Measurements from ENCODE around the gene FUT2. TPM values are rescaled to one million over a fixed set of nuclear protein-coding genes. Genes with fewer than 3 reads are reported as not detected.
"Not testable (repeated sequence)": the region's sequence is repeated elsewhere in the genome, so short reads cannot be mapped to it uniquely, and the experiment has no call there.

FUT2 gene
- total and polyA plus RNA-seq, 12 donors: 0.03 to 0.24 TPM; not detected in 10

- intact Hi-C loops (cut with DNase I): no loop called here
- Histone ChIP-seq H3K4me1 (replicated peaks in 1 of 2) (no peaks in the 10 kb centered on the region), H3K4me3 (no peak overlapping the region), H3K36me3 (replicated peaks in 1 of 2) (no peaks in the 10 kb centered on the region), H3K9me3 (replicated peaks in 1 of 3) (no peaks in the 10 kb centered on the region), H3K27me3 (no peaks in the 10 kb centered on the region), H3K27ac (no peak overlapping the region)
- DNase-seq: no peak
- TF ChIP-seq CTCF (IDR thresholded peaks at IDR 0.05) (no peak), POLR2A (IDR thresholded peaks at IDR 0.05) (no peak)
- WGBS, 4 donors: 64 to 78% (median 73%) methylated on average over 9 of the region's 9 CpGs
These were observed 10.2 kb upstream of the FUT2 start for GRCh38 chr19:48685583-48685982.

- Histone ChIP-seq H3K27ac (no peak overlapping the region), H3K36me3 (replicated peaks in 1 of 2) (no peaks in the 10 kb centered on the region), H3K27me3 (no peaks in the 10 kb centered on the region), H3K4me1 (replicated peaks in 1 of 2) (no peaks in the 10 kb centered on the region), H3K9me3 (replicated peaks in 1 of 3) (no peaks in the 10 kb centered on the region), H3K4me3 (no peak overlapping the region)
- TF ChIP-seq POLR2A (IDR thresholded peaks at IDR 0.05): no peak
- no peak for TF ChIP-seq CTCF (IDR thresholded peaks at IDR 0.05)
- WGBS, 4 donors: 42 to 53% (median 48%) methylated on average over 3 of the region's 3 CpGs
- peak in 2 of 7 donors; percentile 52 to 69 for DNase-seq
- intact Hi-C loops (cut with DNase I): no loop called here
These were observed 9.7 kb upstream of the FUT2 start for GRCh38 chr19:48686088-48686487.

- intact Hi-C loops (cut with DNase I); H3K36me3 ChIP-seq (replicated peaks in 1 of 2); H3K4me1 ChIP-seq (replicated peaks in 1 of 2); DNase-seq; H3K4me3 ChIP-seq; H3K9me3 ChIP-seq (replicated peaks in 1 of 3); H3K27me3 ChIP-seq; H3K27ac ChIP-seq: not testable (repeated sequence)
- 91 to 97% (median 96%) methylated on average over 6 to 7 of the region's 7 CpGs for WGBS, 4 donors
These were observed 9.1 kb upstream of the FUT2 start for GRCh38 chr19:48686637-48687036.

DNA sequence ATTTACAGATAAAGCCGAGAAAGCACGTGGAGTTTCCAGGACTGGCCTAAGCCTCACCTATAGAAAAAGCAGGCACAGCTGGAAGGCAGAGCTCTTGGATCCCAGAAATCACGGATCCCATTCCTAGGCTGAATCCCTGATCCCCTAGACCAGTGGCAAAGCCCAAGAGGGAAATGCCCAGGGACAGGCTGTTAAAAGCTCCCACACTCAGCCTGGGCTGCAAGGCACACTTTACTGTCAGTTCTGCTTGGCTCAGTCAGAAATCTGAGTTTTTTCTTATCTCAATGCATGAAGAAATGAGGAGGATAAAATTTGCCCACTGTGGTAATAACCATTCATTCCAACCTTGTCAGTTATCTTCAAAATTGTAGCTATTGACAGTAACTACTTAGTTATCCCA is 8.0 kb upstream of the FUT2 start:
- 91 to 96% (median 94%) methylated on average over 2 to 3 of the region's 3 CpGs for WGBS, 4 donors
- intact Hi-C loops (cut with DNase I): no loop called here
- Histone ChIP-seq H3K36me3 (replicated peaks in 1 of 2) (no peaks in the 10 kb centered on the region), H3K27ac (no peak overlapping the region), H3K4me3 (no peak overlapping the region), H3K4me1 (replicated peaks in 1 of 2) (no peaks in the 10 kb centered on the region), H3K27me3 (no peaks in the 10 kb centered on the region), H3K9me3 (replicated peaks in 1 of 3) (no peaks in the 10 kb centered on the region)
- no peak for TF ChIP-seq POLR2A (IDR thresholded peaks at IDR 0.05)
- no peak for TF ChIP-seq CTCF (IDR thresholded peaks at IDR 0.05)
- no peak for DNase-seq

GRCh38 chr19:48689449-48689848 is 6.3 kb upstream of the FUT2 start:
- no peak overlapping the region for H3K4me3 ChIP-seq
- H3K27me3 ChIP-seq: no peaks in the 10 kb centered on the region
- DNase-seq: no peak
- 51 to 62% (median 58%) methylated on average over 7 of the region's 7 CpGs for WGBS, 4 donors
- intact Hi-C loops (cut with DNase I): no loop called here
- H3K36me3 ChIP-seq (replicated peaks in 1 of 2): no peaks in the 10 kb centered on the region
- TF ChIP-seq POLR2A (IDR thresholded peaks at IDR 0.05): no peak
- no peak for TF ChIP-seq CTCF (IDR thresholded peaks at IDR 0.05)
- no peaks in the 10 kb centered on the region for H3K4me1 ChIP-seq (replicated peaks in 1 of 2)
- H3K27ac ChIP-seq: no peak overlapping the region
- no peaks in the 10 kb centered on the region for H3K9me3 ChIP-seq (replicated peaks in 1 of 3)

GRCh38 chr19:48693629-48694028 is 2.1 kb upstream of the FUT2 start:
- H3K36me3 ChIP-seq (replicated peaks in 1 of 2); H3K4me3 ChIP-seq; H3K27me3 ChIP-seq; H3K9me3 ChIP-seq (replicated peaks in 1 of 3); H3K27ac ChIP-seq; DNase-seq; H3K4me1 ChIP-seq (replicated peaks in 1 of 2); intact Hi-C loops (cut with DNase I): not testable (repeated sequence)
- WGBS, 4 donors: 88 to 94% (median 92%) methylated on average over 9 of the region's 9 CpGs
